SU-DHL-6 (cell line): ENCODE measurements around the gene M1AP.

Experiments used
- EZH2phosphoT487 ChIP-seq: fragments of 200-600 bp; sonication (generic), shearing (Covaris generic); conservative IDR thresholded peaks from 2 replicates; pipeline ENCODE4 v1.6.1; 2018; ENCODE audit warnings: mild to moderate bottlenecking, antibody characterized with exemption, low read length, moderate library complexity, mixed read lengths
- TF ChIP-seq, protein P1 (sequence below): fragments of 200-600 bp; sonication (generic); IDR thresholded peaks from one replicate; pipeline ENCODE4 v1.5.1; 2017; ENCODE audit warnings: antibody characterized with exemption, mild to moderate bottlenecking, low read length, moderate library complexity; ENCODE audit not compliant: insufficient read depth, poor library complexity, severe bottlenecking

DNA sequence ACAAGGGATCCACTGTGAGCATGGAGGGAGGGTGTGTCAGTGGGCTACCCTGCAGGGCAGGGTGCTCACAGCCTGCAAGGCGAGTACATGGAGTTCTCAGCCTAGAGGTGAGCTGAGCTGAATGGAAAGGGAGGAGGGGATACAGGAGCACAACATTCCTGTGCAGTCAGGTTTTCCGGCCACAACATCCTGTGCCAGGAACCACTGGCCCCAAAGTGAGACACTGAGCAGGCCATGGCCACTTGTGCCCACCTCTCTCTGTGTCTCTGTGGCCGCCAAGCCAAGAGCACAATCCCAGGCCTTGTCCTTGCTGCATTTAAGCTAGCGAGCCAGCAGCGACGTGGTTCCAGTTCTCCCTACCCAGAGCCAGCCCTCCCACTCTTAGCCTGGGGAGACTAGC lies 87.5 kb downstream of the M1AP start:
- TF ChIP-seq, protein P1, sequence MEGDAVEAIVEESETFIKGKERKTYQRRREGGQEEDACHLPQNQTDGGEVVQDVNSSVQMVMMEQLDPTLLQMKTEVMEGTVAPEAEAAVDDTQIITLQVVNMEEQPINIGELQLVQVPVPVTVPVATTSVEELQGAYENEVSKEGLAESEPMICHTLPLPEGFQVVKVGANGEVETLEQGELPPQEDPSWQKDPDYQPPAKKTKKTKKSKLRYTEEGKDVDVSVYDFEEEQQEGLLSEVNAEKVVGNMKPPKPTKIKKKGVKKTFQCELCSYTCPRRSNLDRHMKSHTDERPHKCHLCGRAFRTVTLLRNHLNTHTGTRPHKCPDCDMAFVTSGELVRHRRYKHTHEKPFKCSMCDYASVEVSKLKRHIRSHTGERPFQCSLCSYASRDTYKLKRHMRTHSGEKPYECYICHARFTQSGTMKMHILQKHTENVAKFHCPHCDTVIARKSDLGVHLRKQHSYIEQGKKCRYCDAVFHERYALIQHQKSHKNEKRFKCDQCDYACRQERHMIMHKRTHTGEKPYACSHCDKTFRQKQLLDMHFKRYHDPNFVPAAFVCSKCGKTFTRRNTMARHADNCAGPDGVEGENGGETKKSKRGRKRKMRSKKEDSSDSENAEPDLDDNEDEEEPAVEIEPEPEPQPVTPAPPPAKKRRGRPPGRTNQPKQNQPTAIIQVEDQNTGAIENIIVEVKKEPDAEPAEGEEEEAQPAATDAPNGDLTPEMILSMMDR = no peak
- no peak for TF ChIP-seq EZH2phosphoT487
